ENCODE measurements around the gene GLB1L.

GRCh38 chr2:219261024-219261855 is 16.0 kb upstream of the GLB1L start:
- TF ChIP-seq POLR2A (IDR thresholded peaks at IDR 0.05) (no peak), POLR2AphosphoS5 (IDR thresholded peaks at IDR 0.05) (no peak), EP300 (IDR thresholded peaks at IDR 0.05) (no peak)
- TF ChIP-seq, protein P1, sequence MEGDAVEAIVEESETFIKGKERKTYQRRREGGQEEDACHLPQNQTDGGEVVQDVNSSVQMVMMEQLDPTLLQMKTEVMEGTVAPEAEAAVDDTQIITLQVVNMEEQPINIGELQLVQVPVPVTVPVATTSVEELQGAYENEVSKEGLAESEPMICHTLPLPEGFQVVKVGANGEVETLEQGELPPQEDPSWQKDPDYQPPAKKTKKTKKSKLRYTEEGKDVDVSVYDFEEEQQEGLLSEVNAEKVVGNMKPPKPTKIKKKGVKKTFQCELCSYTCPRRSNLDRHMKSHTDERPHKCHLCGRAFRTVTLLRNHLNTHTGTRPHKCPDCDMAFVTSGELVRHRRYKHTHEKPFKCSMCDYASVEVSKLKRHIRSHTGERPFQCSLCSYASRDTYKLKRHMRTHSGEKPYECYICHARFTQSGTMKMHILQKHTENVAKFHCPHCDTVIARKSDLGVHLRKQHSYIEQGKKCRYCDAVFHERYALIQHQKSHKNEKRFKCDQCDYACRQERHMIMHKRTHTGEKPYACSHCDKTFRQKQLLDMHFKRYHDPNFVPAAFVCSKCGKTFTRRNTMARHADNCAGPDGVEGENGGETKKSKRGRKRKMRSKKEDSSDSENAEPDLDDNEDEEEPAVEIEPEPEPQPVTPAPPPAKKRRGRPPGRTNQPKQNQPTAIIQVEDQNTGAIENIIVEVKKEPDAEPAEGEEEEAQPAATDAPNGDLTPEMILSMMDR (IDR thresholded peaks at IDR 0.05): no peak

All from sigmoid colon (tissue), 4 donors.